ENCODE data around the gene IGFL4. TPM values are rescaled to one million over a fixed set of nuclear protein-coding genes. Genes with fewer than 3 reads are reported as not detected.
A peak's percentile ranks its signal among the peaks of the same experiment; 100 is the strongest.

IGFL4 gene
- polyA plus RNA-seq, 1 donor, result 0.58 TPM

DNA sequence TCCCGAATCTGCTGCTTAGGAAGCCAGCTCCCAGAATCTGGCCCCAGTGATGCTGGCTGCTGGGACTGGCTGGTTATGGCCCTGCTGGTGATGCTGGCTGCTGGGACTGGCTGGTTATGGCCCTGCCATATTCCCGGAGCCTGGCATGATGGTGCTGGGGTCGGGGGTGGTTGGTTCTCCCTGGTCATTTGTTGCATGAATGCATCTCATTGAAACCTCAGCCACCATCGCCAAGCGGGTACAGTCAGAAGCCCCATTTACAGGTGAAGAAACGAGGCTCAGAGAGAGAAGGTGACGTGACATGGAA lies 20.0 kb downstream of the IGFL4 start:
- DNase-seq, result no peak

DNA sequence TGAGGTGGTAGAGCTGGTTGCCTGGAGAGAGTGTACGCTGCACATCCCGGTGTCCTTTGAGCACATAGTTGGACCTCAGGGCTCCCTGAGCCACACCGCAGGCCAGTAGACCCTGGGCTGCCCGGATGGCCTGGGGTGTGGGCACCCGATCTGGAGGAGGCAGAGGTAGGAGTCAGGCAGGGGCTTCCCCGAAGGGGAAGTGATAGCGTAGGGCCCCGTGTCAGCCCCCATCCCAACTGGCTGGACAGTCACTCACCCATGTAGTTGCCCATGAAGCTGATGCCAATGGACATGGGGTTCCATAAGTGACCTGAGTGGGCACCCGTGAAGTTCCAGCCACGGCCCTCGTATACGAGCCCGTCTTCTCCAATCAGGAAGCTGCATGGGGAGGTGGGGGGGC lies 21.5 kb downstream of the IGFL4 start:
- no peak for DNase-seq

- no peak for DNase-seq
Measured at GRCh38 chr19:46018729-46019251, 22.0 kb downstream of the IGFL4 start.

DNA sequence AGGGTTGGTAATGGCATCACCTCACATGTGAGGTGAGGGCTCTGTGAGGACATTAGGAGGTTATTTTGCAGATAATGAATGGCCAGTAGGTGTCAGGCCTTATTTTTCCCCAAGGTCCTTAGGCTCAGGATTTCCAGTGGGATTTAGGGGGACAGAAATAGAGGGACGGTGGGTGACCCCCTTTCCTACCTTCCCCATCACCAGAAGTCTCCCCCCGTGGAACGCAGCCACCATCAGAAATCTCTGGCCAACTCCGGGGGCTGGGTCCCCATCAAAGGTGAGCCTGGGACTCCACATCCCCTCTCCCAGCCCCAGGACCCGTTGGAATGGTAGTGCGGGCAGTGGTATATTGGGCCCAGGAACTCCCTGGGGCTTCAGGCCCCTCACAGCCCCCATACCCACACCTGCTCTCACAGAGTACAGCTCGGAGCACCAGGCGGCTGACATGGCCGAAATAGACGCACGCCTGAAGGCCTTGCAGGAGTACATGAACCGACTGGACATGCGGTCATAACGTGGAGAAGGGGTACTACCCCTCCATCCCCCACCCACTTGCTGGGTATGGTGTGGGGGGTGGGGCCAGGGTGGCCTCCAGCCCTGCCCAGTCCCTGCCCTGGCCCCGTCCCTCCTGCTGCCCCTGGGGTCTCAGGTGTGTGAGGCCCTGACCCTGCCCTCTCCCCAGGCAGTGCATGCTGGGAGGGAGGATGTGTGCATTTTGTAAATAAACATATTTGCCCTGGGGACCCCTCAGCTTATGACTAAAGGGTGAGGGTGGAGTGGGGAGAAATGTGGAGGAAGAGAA lies 22.7 kb downstream of the IGFL4 start:
- DNase-seq, result no peak

DNA sequence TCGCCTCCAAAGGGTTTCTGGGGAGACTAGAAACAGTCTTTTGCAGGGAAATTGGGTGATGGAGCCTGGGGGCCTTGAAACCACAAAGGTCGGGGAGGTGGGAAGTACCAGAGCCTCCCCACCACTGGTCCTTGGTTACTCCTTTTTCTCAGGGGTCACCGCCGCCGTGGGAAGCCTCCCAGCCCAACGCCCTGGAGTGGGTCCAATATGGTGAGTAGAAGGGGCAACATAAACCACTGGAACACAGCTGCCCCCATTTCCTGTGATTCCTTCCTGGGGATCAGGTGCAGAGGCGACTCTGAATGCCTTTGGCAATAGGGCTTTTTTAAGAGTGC lies 23.7 kb downstream of the IGFL4 start:
- DNase-seq, result no peak

GRCh38 chr19:46016426-46017094 lies 24.2 kb downstream of the IGFL4 start:
- DNase-seq, result peak; percentile 75

GRCh38 chr19:46015687-46016425 lies 24.9 kb downstream of the IGFL4 start:
- DNase-seq, result no peak

GRCh38 chr19:46014941-46015686 lies 25.7 kb downstream of the IGFL4 start:
- peak; percentile 53 for DNase-seq

GRCh38 chr19:46014534-46014933 lies 26.3 kb downstream of the IGFL4 start:
- DNase-seq, result no peak

GRCh38 chr19:46009530-46010510 lies 31.0 kb downstream of the IGFL4 start:
- no peak for DNase-seq

GRCh38 chr19:46006411-46006810 lies 34.4 kb downstream of the IGFL4 start:
- DNase-seq, result no peak

GRCh38 chr19:46002678-46003275 lies 38.0 kb downstream of the IGFL4 start:
- no peak for DNase-seq

DNA sequence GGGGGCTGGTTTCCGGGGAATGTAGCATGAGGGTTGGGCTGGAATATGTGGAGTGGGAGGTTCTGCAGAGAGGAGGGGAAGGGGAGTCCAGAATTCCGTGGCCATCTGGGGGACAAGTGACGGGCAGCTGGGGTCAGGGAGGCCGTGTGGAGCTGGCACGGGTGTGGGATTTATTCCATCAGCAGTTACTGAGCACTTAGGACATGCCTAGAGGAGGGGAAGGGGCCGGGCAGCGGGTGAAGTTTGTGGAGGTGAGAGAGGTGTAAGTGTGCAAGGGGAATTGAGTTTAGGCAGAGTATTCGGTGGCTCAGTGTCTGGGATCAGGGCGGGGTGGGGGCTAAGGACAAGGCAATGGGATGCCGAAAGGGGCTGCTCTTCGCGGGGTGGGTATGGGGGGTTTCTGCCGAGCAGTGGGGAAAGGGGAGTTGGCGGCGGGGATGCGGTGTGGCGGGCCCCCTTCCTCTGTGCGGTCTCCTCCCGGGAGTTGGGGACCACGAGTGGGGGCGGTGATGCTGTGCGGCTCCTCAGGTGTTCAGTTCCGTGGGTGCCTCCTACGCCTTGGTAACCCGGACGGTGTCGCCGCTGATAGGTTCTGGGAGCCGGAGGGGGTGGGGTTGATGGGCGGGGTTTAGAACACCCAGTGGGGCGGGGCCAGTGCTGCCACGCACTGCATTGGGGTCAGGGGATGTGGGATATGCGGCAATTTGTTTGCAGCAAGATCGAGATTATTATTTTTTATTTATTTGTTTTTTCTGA lies 40.1 kb downstream of the IGFL4 start:
- no peak for DNase-seq

- no peak for DNase-seq
Measured at GRCh38 chr19:45999653-46000121, 41.1 kb downstream of the IGFL4 start.

- DNase-seq, result no peak
Measured at GRCh38 chr19:45998834-45999233, 42.0 kb downstream of the IGFL4 start.

DNA sequence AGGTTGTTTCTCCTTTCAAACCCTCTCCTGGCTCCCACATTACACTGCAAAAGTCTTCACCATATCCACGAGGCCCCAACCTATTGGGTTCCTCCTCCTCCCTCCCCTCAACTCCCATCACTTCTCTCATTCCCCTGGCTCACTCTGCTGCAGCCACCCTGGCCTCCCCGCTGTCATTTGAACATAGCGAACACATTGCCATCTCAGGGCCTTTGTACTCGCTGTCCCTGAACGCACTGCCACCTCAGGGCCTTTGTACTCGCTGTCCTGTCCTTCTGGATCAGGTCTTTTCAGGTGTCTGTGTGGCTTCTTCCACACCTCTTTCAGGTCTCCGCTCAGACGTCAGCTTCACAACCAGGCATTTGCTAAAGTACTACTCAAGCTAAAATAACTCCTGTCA lies 43.9 kb downstream of the IGFL4 start:
- no peak for DNase-seq

- DNase-seq, result no peak
Measured at GRCh38 chr19:45995715-45996385, 45.0 kb downstream of the IGFL4 start.

GRCh38 chr19:45994998-45995714 lies 45.6 kb downstream of the IGFL4 start, which contains the start of gene CCDC61:
TSS of gene CCDC61 (plus strand) at chr19:45995467. CDS start at chr19:46003019, 7,552 bp downstream.
- peak; percentile 100 for DNase-seq
